GM12878 (cell line): ENCODE results near the gene MDGA2. TPM values are rescaled to one million over a fixed set of nuclear protein-coding genes. Genes with fewer than 3 reads are reported as not detected.

Experiments used
- ATAC-seq: fragments of 200-7000 bp; cut with Tn5 transposase; 3 replicates; pipeline ENCODE4 v1.9.1; 2020; ENCODE audit warnings: mild to moderate bottlenecking, moderate library complexity
- BruUV-seq: library from RNA; stranded (reverse); fragments of 400-500 nt; replicated peaks from 2 replicates; lab custom pipeline; 2021; lab: Mats Ljungman, UMichigan
- CTCF ChIA-PET: fragments of 300-600 bp; sonication (Branson Sonifier 250); formaldehyde crosslinking; extraction: SDS; loops from one replicate; lab custom pipeline; 2021; ENCODE audit warnings: inconsistent platforms; lab: Yijun Ruan, JAX
- POLR2A ChIA-PET: fragments of 350-600 bp; formaldehyde crosslinking; extraction: SDS; loops from one replicate; lab custom pipeline; 2021; ENCODE audit warnings: inconsistent platforms; lab: Charles Lee
- RAD21 ChIA-PET: fragments of 300-600 bp; sonication (Branson Sonifier 250); formaldehyde crosslinking; loops from one replicate; lab custom pipeline; 2023; ENCODE audit warnings: antibody characterized with exemption; ENCODE audit not compliant: unreplicated experiment; lab: Charles Lee
- SMC1A ChIA-PET: fragments of 300-600 bp; sonication (Branson Sonifier 250); formaldehyde crosslinking; loops from one replicate; lab custom pipeline; 2023; ENCODE audit not compliant: unreplicated experiment, uncharacterized antibody; lab: Charles Lee
- DNase-seq: peaks from one replicate; pipeline ENCODE4 v3.0.0-alpha.2; 2011; ENCODE audit warnings: low read depth, low spot score
- FAIRE-seq: peaks from 3 replicates; lab custom pipeline; 2011; peaks lifted over from hg19 to GRCh38; lab: Jason Lieb, UNC
- H2AFZ ChIP-seq: 2 replicates; pipeline ENCODE4 v1.6.0; 2011; ENCODE audit warnings: low read depth, low read length, control low read depth; ENCODE audit not compliant: control insufficient read depth
- H3K27ac ChIP-seq: 2 replicates; pipeline ENCODE4 v1.5.1; 2011; ENCODE audit warnings: control low read depth; ENCODE audit not compliant: control insufficient read depth, insufficient read depth
- H3K27me3 ChIP-seq, 2 experiments: replicated peaks in 1 of 2; 2 replicates each; pipeline versions ENCODE4 v1.6.0 to v1.6.1; 2011; ENCODE audit warnings: low read length in 1 of 2; ENCODE audit not compliant: control insufficient read depth in 2 of 2, insufficient read depth in 2 of 2
- H3K36me3 ChIP-seq, 2 experiments: 2 replicates each; pipeline ENCODE4 v1.5.1; 2011; ENCODE audit warnings: low read length in 1 of 2; ENCODE audit not compliant: control insufficient read depth in 2 of 2, insufficient read depth in 2 of 2
- H3K4me1 ChIP-seq: 2 replicates; pipeline ENCODE4 v1.6.1; 2011; ENCODE audit warnings: mild to moderate bottlenecking, low read length, moderate library complexity, mixed read lengths; ENCODE audit not compliant: control insufficient read depth, insufficient read depth
- H3K4me2 ChIP-seq: 2 replicates; pipeline ENCODE4 v1.6.0; 2011; ENCODE audit warnings: control low read depth; ENCODE audit not compliant: control insufficient read depth, insufficient read depth
- H3K4me3 ChIP-seq: fragments of 200-600 bp; sonication (generic); 2 replicates; pipeline ENCODE4 v1.5.1; 2016
- H3K79me2 ChIP-seq: 2 replicates; pipeline ENCODE4 v1.6.0; 2011; ENCODE audit warnings: low read length; ENCODE audit not compliant: control insufficient read depth, insufficient read depth
- H3K9ac ChIP-seq: 2 replicates; pipeline ENCODE4 v1.8.0; 2011; ENCODE audit warnings: low read length, control low read depth, mixed read lengths; ENCODE audit not compliant: control insufficient read depth, insufficient read depth
- H3K9me3 ChIP-seq: replicated peaks from 3 replicates; pipeline ENCODE4 v1.5.1; 2011; ENCODE audit warnings: mild to moderate bottlenecking, low read length; ENCODE audit not compliant: control insufficient read depth, insufficient read depth
- H4K20me1 ChIP-seq: 2 replicates; pipeline ENCODE4 v1.6.0; 2011; ENCODE audit not compliant: control insufficient read depth, insufficient read depth
- ASH2L ChIP-seq: fragments of 300-600, 200-600 bp; sonication (generic); IDR thresholded peaks from 2 replicates; pipeline ENCODE4 v1.6.1; 2017; ENCODE audit warnings: low read depth, mild to moderate bottlenecking, borderline replicate concordance
- CHD2 ChIP-seq: IDR thresholded peaks from 2 replicates; pipeline ENCODE4 v1.6.1; 2011; ENCODE audit warnings: low read depth, low read length, improper control_type of control experiment, borderline replicate concordance
- EGR1 ChIP-seq, 2 experiments: IDR thresholded peaks; 1 replicate in 1 of 2; 2 replicates in 1 of 2; pipeline ENCODE4 v1.6.1; 2011 to 2012; ENCODE audit warnings: low read depth in 2 of 2, low read length in 2 of 2, borderline replicate concordance in 1 of 2, mild to moderate bottlenecking in 1 of 2, moderate library complexity in 1 of 2
- HDAC6 ChIP-seq: fragments of 200-600 bp; sonication (generic); IDR thresholded peaks from one replicate; pipeline ENCODE4 v1.8.0; 2017; ENCODE audit warnings: antibody characterized with exemption; ENCODE audit not compliant: unreplicated experiment
- LARP7 ChIP-seq: fragments of 450-650 bp; IDR thresholded peaks from 2 replicates; pipeline ENCODE4 v1.6.1; 2017; ENCODE audit warnings: mild to moderate bottlenecking
- POLR2A ChIP-seq: IDR thresholded peaks from 2 replicates; pipeline ENCODE4 v1.6.1; 2011; ENCODE audit warnings: low read depth, mild to moderate bottlenecking, low read length
- TBL1XR1 ChIP-seq: IDR thresholded peaks from 2 replicates; pipeline ENCODE4 v1.6.1; 2012; ENCODE audit warnings: low read depth, low read length, improper control_type of control experiment
- TCF3 ChIP-seq: IDR thresholded peaks from 2 replicates; pipeline ENCODE4 v1.6.1; 2012; ENCODE audit warnings: low read depth, mild to moderate bottlenecking, low read length, borderline replicate concordance; ENCODE audit not compliant: insufficient read depth
- YY1 ChIP-seq: IDR thresholded peaks from 2 replicates; pipeline ENCODE4 v1.6.1; 2011; ENCODE audit warnings: low read depth, mild to moderate bottlenecking, low read length
- WGBS: methylation state at CpG from one replicate; pipeline ENCODE4 v1.1.6; 2016; ENCODE audit warnings: low lambda C conversion rate; ENCODE audit not compliant: insufficient replicate concordance, insufficient coverage; ENCODE audit errors: missing lambda C conversion rate; 5-methylcytosine and 5-hydroxymethylcytosine counted together
- in situ Hi-C: fragments of 300-500 bp; cut with MboI; formaldehyde crosslinking; loops from 9 replicates; pipeline ENCODE4 v1.14.3; 2018; ENCODE audit warnings: mixed read lengths
- intact Hi-C: fragments of 100-400 bp; cut with micrococcal nuclease; formaldehyde crosslinking; loops from one replicate; pipeline ENCODE4 v1.14.2; 2022; ENCODE audit not compliant: unreplicated experiment
- polyA plus RNA-seq, 11 experiments: library from polyadenylated mRNA; depleted of rRNA in 4 of 11; unstranded in 6 of 11; stranded (reverse) in 5 of 11; fragments of >200 nt; fragmentation: Nextera tagmentation in 4 of 11; fragmentation: Illumina TruSeq in 1 of 11; extraction: Ambion mirVana in 4 of 11; extraction: Trizol in 1 of 11; gene quantifications; 1 replicate in 1 of 11; 2 replicates in 10 of 11; pipeline versions ENCODE4 v1.2.1 to v1.2.3, GENCODE V29; 2011 to 2016; ENCODE audit warnings: inconsistent platforms in 2 of 11, missing spikeins in 2 of 11, low read depth in 1 of 11
- total RNA-seq, 4 experiments: library from RNA; depleted of rRNA in 3 of 4; stranded (reverse); fragments of >200 nt in 3 of 4; fragmentation: Illumina TruSeq in 1 of 4; extraction: Trizol in 1 of 4; gene quantifications; 2 replicates each; pipeline versions ENCODE4 v1.2.1 to v1.2.3, GENCODE V29; 2013 to 2021
- TF ChIP-seq, protein P1 (sequence below): fragments of 150-350 bp; IDR thresholded peaks from 2 replicates; pipeline ENCODE4 v1.6.1; 2014; ENCODE audit warnings: mild to moderate bottlenecking, low read depth, low read length

MDGA2 gene
- total and polyA plus RNA-seq, 10 of the 15 experiments (the other 5 are each of a cell fraction or from before 2014, with no cell fraction given): not detected

DNA sequence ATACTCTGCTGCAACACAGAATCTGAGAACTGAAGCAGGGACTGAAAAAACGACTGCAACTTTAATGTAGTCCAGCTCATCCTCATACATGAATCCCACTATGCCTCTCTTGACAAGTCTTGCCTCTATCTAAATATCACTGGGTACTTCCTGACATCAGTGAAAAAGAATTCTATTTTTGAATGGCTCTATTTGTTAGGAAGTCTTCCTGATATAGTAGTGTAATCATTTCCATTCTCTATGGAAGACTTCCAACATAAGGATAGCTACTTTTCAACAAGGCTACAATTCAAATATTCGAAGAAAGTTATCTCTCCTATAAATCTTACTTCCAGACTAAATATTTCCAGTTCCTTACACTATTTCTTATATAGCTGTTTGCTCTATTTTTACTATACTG is 167.5 kb downstream of the MDGA2 start:
- no peak for ATAC-seq
- H3K4me3 ChIP-seq: no peak overlapping the region
- no peak for DNase-seq
- ChIA-PET SMC1A (no interaction called here), POLR2A (no interaction called here), RAD21 (no interaction called here), CTCF (no interaction called here)
- no peaks in the 10 kb centered on the region for H3K9me3 ChIP-seq
- intact Hi-C loops: no loop called here
- H3K4me2 ChIP-seq: no peak overlapping the region
- 4% methylated on average over 2 of the region's 2 CpGs for WGBS
- TF ChIP-seq HDAC6 (no peak), EGR1 (IDR thresholded peaks at IDR 0.05; ENCODE audit: borderline replicate concordance in 1 of 2, low read depth in 2 of 2, low read length in 2 of 2) (no peak), TBL1XR1 (no peak), TCF3 (no peak), POLR2A (no peak), LARP7 (no peak), ASH2L (no peak), YY1 (no peak), CHD2 (no peak)
- TF ChIP-seq, protein P1, sequence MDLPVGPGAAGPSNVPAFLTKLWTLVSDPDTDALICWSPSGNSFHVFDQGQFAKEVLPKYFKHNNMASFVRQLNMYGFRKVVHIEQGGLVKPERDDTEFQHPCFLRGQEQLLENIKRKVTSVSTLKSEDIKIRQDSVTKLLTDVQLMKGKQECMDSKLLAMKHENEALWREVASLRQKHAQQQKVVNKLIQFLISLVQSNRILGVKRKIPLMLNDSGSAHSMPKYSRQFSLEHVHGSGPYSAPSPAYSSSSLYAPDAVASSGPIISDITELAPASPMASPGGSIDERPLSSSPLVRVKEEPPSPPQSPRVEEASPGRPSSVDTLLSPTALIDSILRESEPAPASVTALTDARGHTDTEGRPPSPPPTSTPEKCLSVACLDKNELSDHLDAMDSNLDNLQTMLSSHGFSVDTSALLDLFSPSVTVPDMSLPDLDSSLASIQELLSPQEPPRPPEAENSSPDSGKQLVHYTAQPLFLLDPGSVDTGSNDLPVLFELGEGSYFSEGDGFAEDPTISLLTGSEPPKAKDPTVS: no peak
- H3K4me1 ChIP-seq: no peaks in the 10 kb centered on the region
- no peaks in the 10 kb centered on the region for H3K27me3 ChIP-seq
- no peak overlapping the region for H3K27ac ChIP-seq
- in situ Hi-C loops: no loop called here
- H3K9ac ChIP-seq: no peak overlapping the region
- no peak overlapping the region for H2AFZ ChIP-seq
- no peaks in the 10 kb centered on the region for H4K20me1 ChIP-seq
- BruUV-seq: no TSS peak
- no peaks in the 10 kb centered on the region for H3K36me3 ChIP-seq
- no peak for FAIRE-seq
- H3K79me2 ChIP-seq: no peaks in the 10 kb centered on the region
